ENCODE measurements around the gene CHML.

The CHML gene

DNA sequence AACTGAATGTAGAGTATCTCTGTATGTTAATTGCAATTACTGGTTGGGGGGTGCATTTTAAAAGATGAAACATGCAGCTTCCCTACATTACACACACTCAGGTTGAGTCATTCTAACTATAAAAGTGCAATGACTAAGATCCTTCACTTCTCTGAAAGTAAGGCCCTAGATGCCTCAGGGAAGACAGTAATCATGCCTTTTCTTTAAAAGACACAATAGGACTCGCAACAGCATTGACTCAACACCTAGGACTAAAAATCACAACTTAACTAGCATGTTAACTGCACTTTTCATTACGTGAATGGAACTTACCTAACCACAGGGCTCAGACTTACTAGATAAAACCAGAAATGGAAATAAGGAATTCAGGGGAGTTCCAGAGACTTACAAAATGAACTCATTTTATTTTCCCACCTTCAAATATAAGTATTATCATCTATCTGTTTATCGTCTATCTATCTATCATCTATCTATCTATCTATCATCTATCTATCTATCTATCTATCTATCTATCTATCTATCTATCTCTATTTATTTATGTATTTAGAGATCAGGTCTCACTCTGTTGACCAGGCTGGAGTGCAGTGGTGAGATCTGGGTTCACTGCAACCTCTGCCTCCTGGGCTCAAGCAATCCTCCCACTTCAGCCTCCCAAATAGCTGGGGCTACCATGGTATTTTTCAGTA is 47.8 kb downstream of the CHML start:
- H3K9ac ChIP-seq (ENCODE audit: low read length), result no peak overlapping the region
- H3K9me3 ChIP-seq (ENCODE audit: insufficient read depth, low read length), result no peaks in the 10 kb centered on the region
- H3K36me3 ChIP-seq (ENCODE audit: low read length), result 0 out of 2 replicates have a peak, but pooled peaks cover 4% of the 10 kb centered on the region
- no peaks in the 10 kb centered on the region for H3F3A ChIP-seq (ENCODE audit: insufficient read depth)
- no peak for TF ChIP-seq CTCF (IDR thresholded peaks at IDR 0.05; ENCODE audit: insufficient read depth, low read length, poor library complexity, severe bottlenecking)
- no peak for TF ChIP-seq EZH2phosphoT487 (conservative IDR thresholded peaks at IDR 0.05; ENCODE audit: low read length)
- no peaks in the 10 kb centered on the region for H4K20me1 ChIP-seq (ENCODE audit: low read depth, low read length)
- H2AFZ ChIP-seq (ENCODE audit: low read depth, low read length, severe bottlenecking), result no peak overlapping the region
- H3K79me2 ChIP-seq (ENCODE audit: insufficient read depth, low read length), result no peaks in the 10 kb centered on the region
- no peak overlapping the region for H3K27ac ChIP-seq (ENCODE audit: low read depth, low read length)
- H3K9me2 ChIP-seq (replicated peaks; ENCODE audit: insufficient read depth, low read length), result no peaks in the 10 kb centered on the region
- H3K27me3 ChIP-seq (ENCODE audit: low read length), result no peaks in the 10 kb centered on the region
- H3K4me3 ChIP-seq (ENCODE audit: insufficient read depth, low read length, poor library complexity, severe bottlenecking), result no peak overlapping the region
- H3K4me2 ChIP-seq (ENCODE audit: low read depth, low read length, poor library complexity, severe bottlenecking), result no peak overlapping the region

- TF ChIP-seq EZH2phosphoT487 (conservative IDR thresholded peaks at IDR 0.05; ENCODE audit: low read length) (no peak), CTCF (IDR thresholded peaks at IDR 0.05; ENCODE audit: insufficient read depth, low read length, poor library complexity, severe bottlenecking) (no peak)
- Histone ChIP-seq H3K4me3 (ENCODE audit: insufficient read depth, low read length, poor library complexity, severe bottlenecking) (no peak overlapping the region), H3K9me2 (replicated peaks; ENCODE audit: insufficient read depth, low read length) (no peaks in the 10 kb centered on the region), H2AFZ (ENCODE audit: low read depth, low read length, severe bottlenecking) (no peak overlapping the region), H3K36me3 (ENCODE audit: low read length) (0 out of 2 replicates have a peak, but pooled peaks cover 4% of the 10 kb centered on the region), H3F3A (ENCODE audit: insufficient read depth) (no peaks in the 10 kb centered on the region), H3K27me3 (ENCODE audit: low read length) (no peaks in the 10 kb centered on the region), H3K79me2 (ENCODE audit: insufficient read depth, low read length) (no peaks in the 10 kb centered on the region), H3K27ac (ENCODE audit: low read depth, low read length) (no peak overlapping the region), H3K9me3 (ENCODE audit: insufficient read depth, low read length) (no peaks in the 10 kb centered on the region), H3K9ac (ENCODE audit: low read length) (no peak overlapping the region), H3K4me2 (ENCODE audit: low read depth, low read length, poor library complexity, severe bottlenecking) (no peak overlapping the region), H4K20me1 (ENCODE audit: low read depth, low read length) (no peaks in the 10 kb centered on the region)
These were observed 48.4 kb downstream of the CHML start for GRCh38 chr1:241591736-241592135.

DNA sequence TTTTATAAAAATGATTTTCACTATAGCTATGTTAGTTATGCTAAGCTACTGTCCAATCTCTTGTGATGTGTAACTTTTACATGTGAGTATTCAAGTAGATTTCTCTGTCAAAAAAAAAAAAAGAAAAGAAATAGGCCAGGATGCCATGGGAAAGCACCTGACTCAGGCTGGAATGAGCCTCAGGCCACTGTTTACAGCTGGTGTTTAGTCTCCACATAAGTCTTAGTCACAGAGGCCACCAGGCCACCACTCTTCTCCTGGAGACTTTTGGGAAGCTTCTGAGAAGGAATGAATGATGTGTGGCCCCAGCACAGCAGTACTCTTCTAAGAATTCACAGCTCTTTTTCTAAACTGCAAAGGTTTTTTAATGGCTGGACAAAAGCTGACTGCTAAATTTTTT is 48.9 kb downstream of the CHML start:
- Histone ChIP-seq H3K4me2 (ENCODE audit: low read depth, low read length, poor library complexity, severe bottlenecking) (no peak overlapping the region), H3F3A (ENCODE audit: insufficient read depth) (no peaks in the 10 kb centered on the region), H3K9me2 (replicated peaks; ENCODE audit: insufficient read depth, low read length) (no peaks in the 10 kb centered on the region), H3K9me3 (ENCODE audit: insufficient read depth, low read length) (no peaks in the 10 kb centered on the region), H4K20me1 (ENCODE audit: low read depth, low read length) (no peaks in the 10 kb centered on the region), H2AFZ (ENCODE audit: low read depth, low read length, severe bottlenecking) (no peak overlapping the region), H3K36me3 (ENCODE audit: low read length) (0 out of 2 replicates have a peak, but pooled peaks cover 4% of the 10 kb centered on the region), H3K27ac (ENCODE audit: low read depth, low read length) (no peak overlapping the region), H3K4me3 (ENCODE audit: insufficient read depth, low read length, poor library complexity, severe bottlenecking) (no peak overlapping the region), H3K27me3 (ENCODE audit: low read length) (no peaks in the 10 kb centered on the region), H3K79me2 (ENCODE audit: insufficient read depth, low read length) (no peaks in the 10 kb centered on the region), H3K9ac (ENCODE audit: low read length) (no peak overlapping the region)
- no peak for TF ChIP-seq EZH2phosphoT487 (conservative IDR thresholded peaks at IDR 0.05; ENCODE audit: low read length)
- no peak for TF ChIP-seq CTCF (IDR thresholded peaks at IDR 0.05; ENCODE audit: insufficient read depth, low read length, poor library complexity, severe bottlenecking)
